ENCODE measurements around the gene GPS1. TPM values are rescaled to one million over a fixed set of nuclear protein-coding genes. Genes with fewer than 3 reads are reported as not detected.

GPS1 gene
- total RNA-seq, 6 experiments from 2014 or later, result 127 to 144 (median 141) TPM

DNA sequence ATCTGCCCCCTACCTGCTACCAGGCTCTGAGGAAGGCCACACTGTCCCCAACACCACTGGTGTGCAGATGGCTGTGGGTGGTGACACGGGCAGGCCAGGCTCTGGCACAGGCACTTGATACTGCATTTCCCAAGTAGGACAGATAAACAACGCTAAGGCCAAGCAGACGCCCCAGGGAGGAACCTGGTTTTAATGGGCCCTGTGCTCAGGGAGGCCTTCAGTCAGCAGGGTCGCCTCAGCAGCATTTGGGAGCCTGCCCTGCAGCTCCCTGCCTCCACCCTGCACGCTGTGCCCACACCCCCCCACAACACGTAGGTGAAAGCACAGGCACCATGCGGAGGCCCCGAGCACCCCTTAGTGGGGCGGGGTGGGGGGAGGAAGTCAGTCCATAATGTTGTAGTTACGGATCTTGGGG lies 49.6 kb downstream of the GPS1 start:
- no peak overlapping the region for H3K27ac Mint-ChIP-seq
- no peaks in the 10 kb centered on the region for H3K36me3 Mint-ChIP-seq (ENCODE audit: low read depth)
- peaks cover 4% of the 10 kb centered on the region; the same call in 1 of the 2 replicates for H3K4me1 Mint-ChIP-seq (ENCODE audit: low read depth)
- H3K4me3 Mint-ChIP-seq, result no peak overlapping the region
- TF ChIP-seq, protein P1, sequence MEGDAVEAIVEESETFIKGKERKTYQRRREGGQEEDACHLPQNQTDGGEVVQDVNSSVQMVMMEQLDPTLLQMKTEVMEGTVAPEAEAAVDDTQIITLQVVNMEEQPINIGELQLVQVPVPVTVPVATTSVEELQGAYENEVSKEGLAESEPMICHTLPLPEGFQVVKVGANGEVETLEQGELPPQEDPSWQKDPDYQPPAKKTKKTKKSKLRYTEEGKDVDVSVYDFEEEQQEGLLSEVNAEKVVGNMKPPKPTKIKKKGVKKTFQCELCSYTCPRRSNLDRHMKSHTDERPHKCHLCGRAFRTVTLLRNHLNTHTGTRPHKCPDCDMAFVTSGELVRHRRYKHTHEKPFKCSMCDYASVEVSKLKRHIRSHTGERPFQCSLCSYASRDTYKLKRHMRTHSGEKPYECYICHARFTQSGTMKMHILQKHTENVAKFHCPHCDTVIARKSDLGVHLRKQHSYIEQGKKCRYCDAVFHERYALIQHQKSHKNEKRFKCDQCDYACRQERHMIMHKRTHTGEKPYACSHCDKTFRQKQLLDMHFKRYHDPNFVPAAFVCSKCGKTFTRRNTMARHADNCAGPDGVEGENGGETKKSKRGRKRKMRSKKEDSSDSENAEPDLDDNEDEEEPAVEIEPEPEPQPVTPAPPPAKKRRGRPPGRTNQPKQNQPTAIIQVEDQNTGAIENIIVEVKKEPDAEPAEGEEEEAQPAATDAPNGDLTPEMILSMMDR (IDR thresholded peaks at IDR 0.05), result no peak
- no peaks in the 10 kb centered on the region for H3K27me3 Mint-ChIP-seq (ENCODE audit: insufficient read depth)
- DNase-seq, result no peak
- H3K9me3 Mint-ChIP-seq, result no peaks in the 10 kb centered on the region

DNA sequence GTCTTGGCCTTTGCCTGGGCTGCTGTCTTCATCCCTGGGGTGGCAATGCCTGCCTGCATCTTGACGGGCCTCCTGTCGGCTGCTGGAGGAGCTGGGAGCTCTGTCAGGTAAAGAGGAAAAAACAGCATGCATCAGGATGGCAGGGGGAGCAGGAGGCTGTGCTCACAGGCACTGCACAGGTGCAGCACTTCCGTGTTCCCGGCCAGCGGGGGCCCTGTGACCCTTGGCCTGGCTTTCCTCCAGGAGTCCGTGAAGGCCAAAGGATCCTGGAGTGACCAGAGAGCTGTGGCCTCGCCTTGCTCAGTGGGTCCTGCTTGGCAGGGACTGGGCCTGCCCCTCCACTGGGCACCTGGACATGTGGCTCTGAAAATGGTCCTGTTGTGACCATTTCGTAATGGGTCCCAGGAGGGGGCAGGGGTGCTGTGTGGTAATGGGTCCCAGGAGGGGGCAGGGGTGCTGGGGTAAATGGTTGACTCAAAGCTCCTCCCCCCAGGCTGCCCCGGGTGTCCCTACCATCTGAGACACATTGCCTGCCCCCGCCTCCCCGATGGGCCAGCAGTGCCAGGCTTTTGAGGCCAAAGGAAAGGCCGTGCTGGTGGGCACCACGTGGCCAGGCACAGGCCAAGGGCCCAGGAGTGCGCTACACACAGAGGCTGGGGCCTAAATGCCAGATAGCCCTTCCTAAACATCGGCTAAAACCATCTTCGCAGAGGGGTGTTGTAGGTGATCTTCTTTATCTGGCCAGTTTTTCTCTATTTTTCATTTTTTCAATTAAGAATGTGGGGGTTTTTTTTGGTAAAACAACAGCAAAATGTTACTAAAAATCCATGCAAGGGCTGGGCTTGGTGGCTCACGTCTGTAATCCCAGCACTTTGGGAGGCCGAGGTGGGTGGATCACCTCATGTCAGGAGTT lies 50.3 kb downstream of the GPS1 start:
- Mint-ChIP-seq H3K4me1 (ENCODE audit: low read depth) (peaks cover 9% of the 10 kb centered on the region; the same call in 1 of the 2 replicates), H3K9me3 (no peaks in the 10 kb centered on the region), H3K27me3 (ENCODE audit: insufficient read depth) (no peaks in the 10 kb centered on the region), H3K27ac (no peak overlapping the region), H3K4me3 (no peak overlapping the region), H3K36me3 (ENCODE audit: low read depth) (no peaks in the 10 kb centered on the region)
- TF ChIP-seq, protein P1 (IDR thresholded peaks at IDR 0.05), result no peak
- DNase-seq, result no peak

DNA sequence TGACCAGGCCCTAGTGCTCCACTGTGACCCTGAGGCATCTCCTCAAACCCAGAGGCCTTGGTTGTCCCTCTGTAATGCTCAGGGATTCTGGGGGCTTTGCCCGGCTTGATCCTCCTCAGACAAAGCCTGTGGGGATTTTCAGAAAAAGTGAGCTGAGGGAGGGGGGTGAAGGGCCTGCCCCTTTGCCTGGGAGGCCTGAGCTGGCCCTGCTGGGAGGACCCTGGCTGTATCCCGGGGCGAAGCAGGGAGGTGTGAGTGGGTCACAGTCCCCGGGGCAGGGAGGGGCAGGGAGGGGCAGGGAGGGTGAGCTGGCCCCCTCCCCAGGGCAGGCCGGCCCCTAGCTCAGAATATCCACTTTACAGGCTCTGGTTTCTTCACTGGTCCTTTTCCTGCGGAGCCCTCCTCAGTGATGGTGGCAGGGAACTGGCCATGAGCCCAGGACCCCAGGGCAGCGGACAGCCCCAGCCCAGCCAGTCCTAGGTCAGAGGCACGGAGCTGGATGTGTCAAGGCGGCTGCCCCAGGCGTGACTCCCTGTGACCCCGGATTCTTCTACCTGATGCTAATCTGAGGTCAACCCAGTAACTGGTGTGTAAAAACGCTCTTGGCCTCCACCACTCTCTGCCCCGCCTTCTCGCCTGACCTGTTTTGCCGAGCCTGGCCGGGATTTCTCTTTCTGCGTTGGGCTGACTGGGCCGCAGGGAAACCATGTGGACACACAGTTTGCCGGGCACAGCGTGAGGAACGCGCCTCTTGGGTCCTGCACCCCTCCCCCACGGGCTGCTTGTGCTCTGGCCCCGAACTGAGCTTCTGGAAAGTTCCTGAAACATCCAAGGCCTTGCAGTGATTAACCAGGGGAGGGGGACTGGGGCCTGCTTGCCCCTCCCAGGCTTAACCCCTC lies 52.1 kb downstream of the GPS1 start:
- Mint-ChIP-seq H3K4me3 (no peak overlapping the region), H3K27me3 (ENCODE audit: insufficient read depth) (peaks cover 2% of the 10 kb centered on the region; the same call in 1 of the 2 replicates), H3K4me1 (ENCODE audit: low read depth) (peaks cover 9% of the 10 kb centered on the region; the same call in 1 of the 2 replicates), H3K27ac (no peak overlapping the region), H3K9me3 (no peaks in the 10 kb centered on the region), H3K36me3 (ENCODE audit: low read depth) (no peaks in the 10 kb centered on the region)
- no peak for DNase-seq
- TF ChIP-seq, protein P1 (IDR thresholded peaks at IDR 0.05), result no peak

DNA sequence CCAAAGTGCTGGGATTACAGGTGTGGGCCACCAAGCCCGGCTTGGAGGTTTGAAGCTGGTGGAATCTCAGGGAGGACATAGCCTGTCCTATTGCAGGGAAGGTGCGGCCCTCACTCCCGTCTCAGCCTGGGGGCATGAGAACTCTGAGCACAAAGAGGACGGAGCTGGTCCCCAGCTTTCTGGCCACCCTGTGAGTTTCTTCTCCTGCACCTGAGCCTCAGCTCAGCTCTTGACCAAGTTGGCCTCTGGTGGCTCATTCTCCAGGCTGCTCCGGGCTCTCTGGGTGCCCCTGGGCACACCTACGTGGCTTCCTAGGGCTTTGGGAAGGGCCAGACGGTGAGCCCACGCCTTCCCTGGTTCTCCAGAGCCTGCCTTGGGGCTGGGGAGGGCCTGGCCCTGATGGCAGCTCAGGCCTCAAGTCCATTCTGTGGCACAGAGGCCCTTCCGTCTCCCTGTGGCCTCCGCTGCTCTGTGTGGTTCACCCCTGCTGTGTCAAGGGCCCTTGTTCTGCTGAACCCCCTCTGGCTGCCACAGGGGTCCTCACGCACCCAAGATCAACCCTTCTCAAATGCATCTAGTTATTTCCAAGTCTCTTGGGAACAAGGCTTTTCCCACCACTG lies 53.2 kb downstream of the GPS1 start:
- Mint-ChIP-seq H3K4me3 (no peak overlapping the region), H3K36me3 (ENCODE audit: low read depth) (no peaks in the 10 kb centered on the region), H3K9me3 (no peaks in the 10 kb centered on the region), H3K27me3 (ENCODE audit: insufficient read depth) (peaks cover 2% of the 10 kb centered on the region; the same call in 1 of the 2 replicates), H3K27ac (no peak overlapping the region), H3K4me1 (ENCODE audit: low read depth) (peaks cover 9% of the 10 kb centered on the region; the same call in 1 of the 2 replicates)
- TF ChIP-seq, protein P1 (IDR thresholded peaks at IDR 0.05), result no peak
- DNase-seq, result no peak

DNA sequence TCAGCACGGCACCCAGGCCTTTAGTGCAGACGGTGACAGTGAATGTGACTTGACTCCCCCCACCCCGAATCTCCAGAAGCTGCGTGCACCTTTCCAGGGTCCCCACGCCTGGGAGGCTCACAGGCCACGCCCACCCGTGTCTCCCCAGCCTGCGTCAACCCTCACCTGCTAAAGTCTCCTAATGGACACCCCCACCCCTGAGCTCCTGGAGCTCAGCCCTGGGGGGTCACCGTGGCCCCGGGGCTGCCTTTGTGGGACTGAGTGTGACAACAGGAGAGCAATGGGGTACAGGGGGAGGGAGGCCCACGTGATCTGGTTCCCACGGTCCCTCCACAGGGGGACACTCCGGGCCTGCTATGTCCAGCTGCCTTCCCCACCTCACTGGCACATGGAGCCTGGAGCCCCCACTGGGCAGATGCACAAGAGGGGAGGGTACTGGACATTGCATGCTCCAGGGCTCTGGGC lies 53.8 kb downstream of the GPS1 start:
- H3K4me1 Mint-ChIP-seq (ENCODE audit: low read depth), result peaks cover 9% of the 10 kb centered on the region; the same call in 1 of the 2 replicates
- TF ChIP-seq, protein P1 (IDR thresholded peaks at IDR 0.05), result no peak
- H3K9me3 Mint-ChIP-seq, result no peaks in the 10 kb centered on the region
- peaks cover 2% of the 10 kb centered on the region for H3K27me3 Mint-ChIP-seq (ENCODE audit: insufficient read depth)
- no peak overlapping the region for H3K4me3 Mint-ChIP-seq
- DNase-seq, result no peak
- no peaks in the 10 kb centered on the region for H3K36me3 Mint-ChIP-seq (ENCODE audit: low read depth)
- H3K27ac Mint-ChIP-seq, result no peak overlapping the region

Data from HFFc6 (cell line).